Measurements from ENCODE around the gene ZBTB17. TPM values are rescaled to one million over a fixed set of nuclear protein-coding genes. Genes with fewer than 3 reads are reported as not detected.
"Not testable (repeated sequence)": the region's sequence is repeated elsewhere in the genome, so short reads cannot be mapped to it uniquely, and the experiment has no call there.

Gene ZBTB17
- total and polyA plus RNA-seq, 2 donors = 30.7 to 81.3 TPM

DNA sequence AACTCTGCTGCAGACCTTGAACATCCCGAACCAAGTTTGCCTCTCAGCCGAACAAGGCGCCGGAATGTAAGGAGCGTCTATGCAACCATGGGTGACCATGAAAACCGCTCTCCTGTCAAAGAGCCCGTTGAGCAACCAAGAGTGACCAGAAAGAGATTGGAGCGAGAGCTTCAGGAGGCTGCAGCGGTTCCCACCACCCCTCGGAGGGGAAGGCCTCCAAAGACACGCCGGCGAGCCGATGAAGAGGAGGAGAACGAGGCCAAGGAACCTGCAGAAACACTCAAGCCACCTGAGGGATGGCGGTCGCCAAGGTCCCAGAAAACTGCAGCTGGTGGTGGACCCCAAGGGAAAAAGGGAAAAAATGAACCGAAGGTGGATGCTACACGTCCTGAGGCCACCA is 44.0 kb downstream of the ZBTB17 start:
- no peak overlapping the region for H3K27ac ChIP-seq (ENCODE audit: low read depth in 1 of 2, low read length in 1 of 2)
- H3K4me1 ChIP-seq (ENCODE audit: control insufficient read depth in 2 of 2, insufficient read depth in 2 of 2, low read length in 2 of 2) = no peaks in the 10 kb centered on the region
- DNase-seq (ENCODE audit: low read depth in 6 of 9, low spot score in 9 of 9) = no peak
- no peaks in the 10 kb centered on the region for H3K9me3 ChIP-seq (ENCODE audit: control insufficient read depth in 2 of 2, insufficient read depth in 1 of 2, low read length in 1 of 2)
- H3K4me3 ChIP-seq (ENCODE audit: low read length in 2 of 2) = no peak overlapping the region
- H3K36me3 ChIP-seq (ENCODE audit: control insufficient read depth in 2 of 2, insufficient read depth in 2 of 2, low read length in 1 of 2) = peaks cover 86 to 92% of the 10 kb centered on the region in 2 donors
- 98% methylated on average over 19 of the region's 19 CpGs for WGBS
- no peaks in the 10 kb centered on the region for H3K27me3 ChIP-seq (ENCODE audit: control insufficient read depth in 2 of 2, insufficient read depth in 1 of 2, low read length in 1 of 2)

DNA sequence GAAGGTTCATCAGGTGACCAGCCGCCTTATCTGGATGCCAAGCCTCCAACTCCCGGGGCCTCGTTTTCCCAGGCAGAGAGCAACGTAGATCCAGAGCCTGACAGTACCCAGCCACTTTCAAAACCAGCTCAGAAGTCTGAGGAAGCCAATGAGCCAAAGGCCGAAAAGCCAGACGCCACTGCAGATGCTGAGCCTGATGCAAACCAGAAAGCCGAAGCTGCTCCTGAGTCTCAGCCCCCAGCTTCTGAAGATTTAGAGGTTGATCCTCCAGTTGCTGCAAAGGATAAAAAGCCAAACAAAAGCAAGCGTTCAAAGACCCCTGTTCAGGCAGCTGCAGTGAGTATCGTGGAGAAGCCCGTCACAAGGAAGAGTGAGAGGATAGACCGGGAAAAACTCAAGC is 44.5 kb downstream of the ZBTB17 start:
- Histone ChIP-seq H3K36me3 (ENCODE audit: control insufficient read depth in 2 of 2, insufficient read depth in 2 of 2, low read length in 1 of 2) (peaks cover 89 to 90% of the 10 kb centered on the region in 2 donors), H3K9me3 (ENCODE audit: control insufficient read depth in 2 of 2, insufficient read depth in 1 of 2, low read length in 1 of 2) (no peaks in the 10 kb centered on the region), H3K4me3 (ENCODE audit: low read length in 2 of 2) (no peak overlapping the region), H3K4me1 (ENCODE audit: control insufficient read depth in 2 of 2, insufficient read depth in 2 of 2, low read length in 2 of 2) (no peaks in the 10 kb centered on the region), H3K27ac (ENCODE audit: low read depth in 1 of 2, low read length in 1 of 2) (no peak overlapping the region), H3K27me3 (ENCODE audit: control insufficient read depth in 2 of 2, insufficient read depth in 1 of 2, low read length in 1 of 2) (no peaks in the 10 kb centered on the region)
- WGBS = 97% methylated on average over 11 of the region's 11 CpGs
- no peak for DNase-seq (ENCODE audit: low read depth in 6 of 9, low spot score in 9 of 9)

DNA sequence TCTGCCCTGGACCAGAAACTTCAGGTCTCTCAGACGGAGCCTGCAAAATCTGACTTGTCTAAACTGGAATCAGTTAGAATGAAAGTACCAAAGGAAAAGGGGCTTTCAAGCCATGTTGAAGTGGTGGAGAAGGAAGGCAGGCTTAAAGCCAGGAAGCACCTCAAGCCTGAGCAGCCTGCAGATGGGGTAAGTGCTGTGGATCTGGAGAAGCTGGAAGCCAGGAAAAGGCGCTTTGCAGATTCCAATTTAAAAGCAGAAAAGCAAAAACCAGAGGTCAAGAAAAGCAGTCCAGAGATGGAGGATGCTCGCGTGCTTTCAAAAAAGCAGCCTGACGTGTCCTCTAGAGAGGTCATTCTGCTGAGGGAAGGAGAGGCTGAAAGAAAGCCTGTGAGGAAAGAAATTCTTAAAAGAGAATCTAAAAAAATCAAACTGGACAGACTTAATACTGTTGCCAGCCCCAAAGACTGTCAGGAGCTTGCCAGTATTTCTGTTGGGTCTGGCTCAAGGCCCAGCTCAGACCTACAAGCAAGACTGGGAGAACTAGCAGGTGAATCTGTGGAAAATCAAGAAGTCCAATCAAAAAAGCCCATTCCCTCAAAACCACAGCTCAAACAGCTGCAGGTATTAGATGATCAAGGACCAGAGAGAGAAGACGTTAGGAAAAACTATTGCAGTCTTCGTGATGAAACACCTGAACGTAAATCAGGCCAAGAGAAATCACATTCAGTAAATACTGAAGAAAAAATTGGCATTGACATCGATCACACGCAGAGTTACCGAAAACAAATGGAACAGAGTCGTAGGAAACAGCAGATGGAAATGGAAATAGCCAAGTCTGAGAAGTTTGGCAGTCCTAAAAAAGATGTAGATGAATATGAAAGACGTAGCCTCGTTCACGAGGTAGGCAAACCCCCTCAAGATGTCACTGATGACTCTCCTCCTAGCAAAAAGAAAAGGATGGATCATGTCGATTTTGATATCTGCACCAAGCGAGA is 46.6 kb downstream of the ZBTB17 start:
- Histone ChIP-seq H3K9me3 (ENCODE audit: control insufficient read depth in 2 of 2, insufficient read depth in 1 of 2, low read length in 1 of 2) (no peaks in the 10 kb centered on the region), H3K27ac (ENCODE audit: low read depth in 1 of 2, low read length in 1 of 2) (no peak overlapping the region), H3K4me3 (ENCODE audit: low read length in 2 of 2) (no peak overlapping the region), H3K4me1 (ENCODE audit: control insufficient read depth in 2 of 2, insufficient read depth in 2 of 2, low read length in 2 of 2) (no peaks in the 10 kb centered on the region), H3K36me3 (ENCODE audit: control insufficient read depth in 2 of 2, insufficient read depth in 2 of 2, low read length in 1 of 2) (peaks cover 78 to 89% of the 10 kb centered on the region in 2 donors), H3K27me3 (ENCODE audit: control insufficient read depth in 2 of 2, insufficient read depth in 1 of 2, low read length in 1 of 2) (no peaks in the 10 kb centered on the region)
- 98% methylated on average over 17 of the region's 17 CpGs for WGBS
- DNase-seq (ENCODE audit: low read depth in 6 of 9, low spot score in 9 of 9) = no peak

DNA sequence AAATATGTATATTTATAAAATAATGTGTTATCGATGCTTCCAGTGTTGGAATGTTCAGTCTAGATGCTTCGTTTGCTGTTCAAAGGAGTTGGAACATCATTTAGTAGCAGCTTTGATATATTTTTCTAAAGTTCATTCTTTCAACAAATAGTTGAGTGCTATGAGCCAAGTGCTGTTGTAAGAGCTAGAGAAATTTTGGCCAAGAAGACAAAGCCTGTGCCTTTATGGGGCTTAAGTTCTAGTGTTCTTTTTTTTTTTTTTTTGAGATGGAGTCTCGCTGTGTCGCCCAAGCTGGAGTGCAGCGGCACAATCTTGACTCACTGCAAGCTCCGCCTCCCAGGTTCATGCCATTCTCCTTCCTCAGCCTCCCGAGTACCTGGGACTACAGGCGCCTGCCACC is 49.5 kb downstream of the ZBTB17 start:
- H3K27ac ChIP-seq (ENCODE audit: low read depth in 1 of 2, low read length in 1 of 2); H3K4me1 ChIP-seq (ENCODE audit: control insufficient read depth in 2 of 2, insufficient read depth in 2 of 2, low read length in 2 of 2); H3K27me3 ChIP-seq (ENCODE audit: control insufficient read depth in 2 of 2, insufficient read depth in 1 of 2, low read length in 1 of 2); H3K9me3 ChIP-seq (ENCODE audit: control insufficient read depth in 2 of 2, insufficient read depth in 1 of 2, low read length in 1 of 2); H3K4me3 ChIP-seq (ENCODE audit: low read length in 2 of 2); DNase-seq (ENCODE audit: low read depth in 6 of 9, low spot score in 9 of 9): not testable (repeated sequence)
- peaks cover 60 to 83% of the 10 kb centered on the region in 2 donors for H3K36me3 ChIP-seq (ENCODE audit: control insufficient read depth in 2 of 2, insufficient read depth in 2 of 2, low read length in 1 of 2)
- 98% methylated on average over 8 of the region's 8 CpGs for WGBS

DNA sequence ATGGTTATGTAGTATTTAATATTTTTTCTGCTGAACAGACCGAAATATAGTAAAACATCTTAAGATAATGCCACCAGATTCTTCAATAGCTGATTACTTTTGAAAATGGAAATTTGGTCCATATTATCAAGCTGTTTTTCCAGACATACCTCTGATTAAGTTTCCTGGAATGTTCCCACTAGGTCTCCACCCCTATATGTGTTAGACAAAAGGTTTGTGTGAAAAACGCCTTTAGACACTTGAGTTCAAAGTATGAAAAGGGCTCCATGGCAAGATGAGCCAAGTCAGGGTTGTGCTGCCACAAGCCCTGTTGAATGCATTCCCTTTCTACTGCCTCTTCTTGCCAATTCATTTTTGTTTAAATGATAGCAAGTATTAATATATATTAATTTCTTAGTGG is 52.7 kb downstream of the ZBTB17 start:
- Histone ChIP-seq H3K9me3 (ENCODE audit: control insufficient read depth in 2 of 2, insufficient read depth in 1 of 2, low read length in 1 of 2) (no peaks in the 10 kb centered on the region), H3K27ac (ENCODE audit: low read depth in 1 of 2, low read length in 1 of 2) (no peak overlapping the region), H3K4me1 (ENCODE audit: control insufficient read depth in 2 of 2, insufficient read depth in 2 of 2, low read length in 2 of 2) (no peaks in the 10 kb centered on the region), H3K4me3 (ENCODE audit: low read length in 2 of 2) (no peak overlapping the region), H3K36me3 (ENCODE audit: control insufficient read depth in 2 of 2, insufficient read depth in 2 of 2, low read length in 1 of 2) (peaks cover 43 to 79% of the 10 kb centered on the region in 2 donors), H3K27me3 (ENCODE audit: control insufficient read depth in 2 of 2, insufficient read depth in 1 of 2, low read length in 1 of 2) (no peaks in the 10 kb centered on the region)
- 96% methylated on average over 2 of the region's 2 CpGs for WGBS
- DNase-seq (ENCODE audit: low read depth in 6 of 9, low spot score in 9 of 9) = no peak

DNA sequence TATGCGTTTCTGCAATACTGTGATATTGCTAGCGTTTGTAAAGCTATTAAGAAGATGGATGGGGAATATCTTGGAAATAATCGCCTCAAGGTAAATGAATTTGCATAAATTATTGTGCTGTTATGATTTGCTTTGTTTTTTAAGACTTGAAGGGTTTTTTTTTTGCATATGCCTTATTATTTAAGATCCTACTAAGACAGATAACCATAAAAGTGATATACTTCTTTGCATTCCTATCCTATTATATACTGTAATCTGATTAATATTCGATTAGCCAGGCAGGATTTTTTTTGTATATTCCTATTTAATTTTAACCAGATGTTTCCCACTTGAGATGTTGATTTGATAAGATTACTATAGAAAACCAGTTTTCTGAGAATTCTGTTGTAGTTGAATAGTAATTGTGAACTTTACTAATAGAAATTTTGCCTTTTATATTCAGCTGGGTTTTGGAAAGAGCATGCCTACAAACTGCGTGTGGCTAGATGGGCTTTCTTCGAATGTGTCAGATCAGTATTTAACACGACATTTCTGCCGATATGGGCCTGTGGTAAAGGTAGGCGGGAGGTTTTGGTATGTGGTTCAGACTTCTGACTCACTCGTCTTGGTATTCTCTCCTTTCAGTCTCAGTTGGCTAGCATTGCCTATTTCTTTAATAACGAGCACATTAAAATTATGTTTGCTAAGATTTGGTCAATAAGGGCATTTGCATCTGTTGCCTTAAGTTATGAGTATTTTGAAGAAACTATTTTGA is 56.8 kb downstream of the ZBTB17 start:
- H3K9me3 ChIP-seq (ENCODE audit: control insufficient read depth in 2 of 2, insufficient read depth in 1 of 2, low read length in 1 of 2) = no peaks in the 10 kb centered on the region
- no peak for DNase-seq (ENCODE audit: low read depth in 6 of 9, low spot score in 9 of 9)
- H3K27me3 ChIP-seq (ENCODE audit: control insufficient read depth in 2 of 2, insufficient read depth in 1 of 2, low read length in 1 of 2) = no peaks in the 10 kb centered on the region
- peaks cover 41 to 85% of the 10 kb centered on the region in 2 donors for H3K36me3 ChIP-seq (ENCODE audit: control insufficient read depth in 2 of 2, insufficient read depth in 2 of 2, low read length in 1 of 2)
- no peak overlapping the region for H3K4me3 ChIP-seq (ENCODE audit: low read length in 2 of 2)
- H3K27ac ChIP-seq (ENCODE audit: low read depth in 1 of 2, low read length in 1 of 2) = no peak overlapping the region
- peaks cover 0 to 3% of the 10 kb centered on the region in 2 donors for H3K4me1 ChIP-seq (ENCODE audit: control insufficient read depth in 2 of 2, insufficient read depth in 2 of 2, low read length in 2 of 2)
- 93% methylated on average over 11 of the region's 11 CpGs for WGBS

DNA sequence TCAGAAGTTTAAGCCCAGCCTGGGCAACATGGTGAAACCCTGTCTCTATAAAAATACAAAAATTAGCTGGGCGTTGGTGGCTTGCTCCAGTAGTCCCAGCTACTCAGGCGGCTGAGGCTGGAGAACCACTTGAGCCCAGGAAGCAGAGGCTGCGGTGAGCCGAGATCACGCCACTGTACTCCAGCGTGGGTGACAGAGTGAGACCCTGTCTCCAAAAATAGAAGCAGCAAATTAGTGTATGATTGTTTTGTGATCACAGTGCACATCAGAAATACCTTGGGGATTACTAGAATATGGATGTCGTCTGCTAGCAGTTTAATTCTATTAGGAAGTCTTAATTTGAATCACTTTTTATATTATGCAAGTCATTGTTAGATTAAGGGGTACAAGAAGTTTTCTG is 59.0 kb downstream of the ZBTB17 start:
- no peak overlapping the region for H3K27ac ChIP-seq (ENCODE audit: low read depth in 1 of 2, low read length in 1 of 2)
- no peak overlapping the region for H3K4me3 ChIP-seq (ENCODE audit: low read length in 2 of 2)
- H3K4me1 ChIP-seq (ENCODE audit: control insufficient read depth in 2 of 2, insufficient read depth in 2 of 2, low read length in 2 of 2) = peaks cover 0 to 3% of the 10 kb centered on the region in 2 donors
- no peaks in the 10 kb centered on the region for H3K9me3 ChIP-seq (ENCODE audit: control insufficient read depth in 2 of 2, insufficient read depth in 1 of 2, low read length in 1 of 2)
- H3K27me3 ChIP-seq (ENCODE audit: control insufficient read depth in 2 of 2, insufficient read depth in 1 of 2, low read length in 1 of 2) = no peaks in the 10 kb centered on the region
- peaks cover 38 to 87% of the 10 kb centered on the region in 2 donors for H3K36me3 ChIP-seq (ENCODE audit: control insufficient read depth in 2 of 2, insufficient read depth in 2 of 2, low read length in 1 of 2)
- no peak for DNase-seq (ENCODE audit: low read depth in 6 of 9, low spot score in 9 of 9)
- WGBS = 76% methylated on average over 7 of the region's 7 CpGs

DNA sequence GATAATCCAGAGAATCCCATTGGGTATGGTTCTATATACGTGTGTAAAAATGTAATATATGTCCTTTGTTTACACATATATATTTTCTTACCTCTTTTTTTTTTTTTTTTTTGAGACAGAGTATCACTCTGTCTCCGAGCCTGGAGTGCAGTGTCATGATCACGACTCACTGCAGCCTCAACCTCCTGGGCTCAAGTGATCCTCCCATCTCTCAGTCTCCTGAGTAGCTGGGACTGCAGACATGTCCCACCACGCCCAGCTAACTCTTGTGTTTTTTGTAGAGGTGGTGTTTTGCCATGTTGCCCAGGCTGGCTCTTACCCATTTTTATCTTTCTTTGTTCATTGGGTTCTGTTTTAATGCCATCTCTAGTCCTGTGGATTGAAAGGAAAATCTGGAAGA is 59.5 kb downstream of the ZBTB17 start:
- WGBS = 90% methylated on average over 4 of the region's 4 CpGs
- H3K27me3 ChIP-seq (ENCODE audit: control insufficient read depth in 2 of 2, insufficient read depth in 1 of 2, low read length in 1 of 2) = no peaks in the 10 kb centered on the region
- H3K4me1 ChIP-seq (ENCODE audit: control insufficient read depth in 2 of 2, insufficient read depth in 2 of 2, low read length in 2 of 2) = peaks cover 0 to 3% of the 10 kb centered on the region in 2 donors
- peaks cover 37 to 89% of the 10 kb centered on the region in 2 donors for H3K36me3 ChIP-seq (ENCODE audit: control insufficient read depth in 2 of 2, insufficient read depth in 2 of 2, low read length in 1 of 2)
- H3K4me3 ChIP-seq (ENCODE audit: low read length in 2 of 2) = no peak overlapping the region
- no peak overlapping the region for H3K27ac ChIP-seq (ENCODE audit: low read depth in 1 of 2, low read length in 1 of 2)
- DNase-seq (ENCODE audit: low read depth in 6 of 9, low spot score in 9 of 9) = no peak
- H3K9me3 ChIP-seq (ENCODE audit: control insufficient read depth in 2 of 2, insufficient read depth in 1 of 2, low read length in 1 of 2) = no peaks in the 10 kb centered on the region

DNA sequence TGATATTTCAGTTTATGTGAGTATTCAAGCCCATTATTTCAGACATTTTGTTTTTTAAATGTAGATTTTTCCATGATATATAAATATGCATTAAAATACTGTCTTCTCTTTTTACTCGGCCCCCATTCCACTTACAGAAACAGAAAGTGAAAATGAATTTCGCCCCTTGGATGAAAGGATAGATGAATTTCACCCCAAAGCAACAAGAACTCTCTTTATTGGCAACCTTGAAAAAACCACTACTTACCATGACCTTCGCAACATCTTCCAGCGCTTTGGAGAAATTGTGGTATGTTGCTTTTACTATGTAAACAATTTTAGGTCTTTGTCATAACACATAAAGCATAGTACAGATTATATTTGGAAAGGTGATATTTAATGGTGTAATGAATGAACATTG is 59.9 kb downstream of the ZBTB17 start:
- WGBS = 55% methylated on average over 4 of the region's 4 CpGs
- Histone ChIP-seq H3K9me3 (ENCODE audit: control insufficient read depth in 2 of 2, insufficient read depth in 1 of 2, low read length in 1 of 2) (no peaks in the 10 kb centered on the region), H3K27ac (ENCODE audit: low read depth in 1 of 2, low read length in 1 of 2) (no peak overlapping the region), H3K27me3 (ENCODE audit: control insufficient read depth in 2 of 2, insufficient read depth in 1 of 2, low read length in 1 of 2) (no peaks in the 10 kb centered on the region), H3K36me3 (ENCODE audit: control insufficient read depth in 2 of 2, insufficient read depth in 2 of 2, low read length in 1 of 2) (peaks cover 37 to 89% of the 10 kb centered on the region in 2 donors), H3K4me1 (ENCODE audit: control insufficient read depth in 2 of 2, insufficient read depth in 2 of 2, low read length in 2 of 2) (peaks cover 0 to 3% of the 10 kb centered on the region in 2 donors), H3K4me3 (ENCODE audit: low read length in 2 of 2) (no peak overlapping the region)
- DNase-seq (ENCODE audit: low read depth in 6 of 9, low spot score in 9 of 9) = peak in 1 of 9 donors; percentile 28
